Astrocyte (in vitro differentiated cells and primary cell): ENCODE results near the gene SEPTIN1. TPM values are rescaled to one million over a fixed set of nuclear protein-coding genes. Genes with fewer than 3 reads are reported as not detected.
A peak's percentile ranks its signal among the peaks of the same experiment; 100 is the strongest.

ENCODE experiments used
- DNase-seq: peaks from one replicate; pipeline ENCODE4 v3.0.0-alpha.2; 2010; ENCODE audit warnings: low read depth
- FAIRE-seq: peaks from 2 replicates; lab custom pipeline; 2011; peaks lifted over from hg19 to GRCh38; lab: Jason Lieb, UNC
- H2AFZ ChIP-seq: 2 replicates; pipeline ENCODE4 v1.6.0; 2012; ENCODE audit warnings: low read depth, low read length, inconsistent platforms
- H3K27ac ChIP-seq: 2 replicates; pipeline ENCODE4 v1.5.1; 2011; ENCODE audit warnings: low read depth, low read length, inconsistent platforms
- H3K27me3 ChIP-seq: 2 replicates; pipeline ENCODE4 v1.6.0; 2011; ENCODE audit warnings: low read length, inconsistent platforms; ENCODE audit not compliant: insufficient read depth
- H3K36me3 ChIP-seq: 2 replicates; pipeline ENCODE4 v1.5.1; 2011; ENCODE audit warnings: low read length, inconsistent platforms; ENCODE audit not compliant: insufficient read depth
- H3K4me1 ChIP-seq: 2 replicates; pipeline ENCODE4 v1.5.1; 2011; ENCODE audit warnings: low read length, inconsistent platforms; ENCODE audit not compliant: insufficient read depth
- H3K4me2 ChIP-seq: 2 replicates; pipeline ENCODE4 v1.6.0; 2012; ENCODE audit warnings: low read length, inconsistent platforms
- H3K4me3 ChIP-seq: 2 replicates; pipeline ENCODE4 v1.5.1; 2011; ENCODE audit warnings: low read depth, mild to moderate bottlenecking, low read length, inconsistent platforms; ENCODE audit not compliant: insufficient read depth
- H3K79me2 ChIP-seq: 2 replicates; pipeline ENCODE4 v1.6.0; 2012; ENCODE audit warnings: mild to moderate bottlenecking, low read length, inconsistent platforms; ENCODE audit not compliant: insufficient read depth
- H3K9ac ChIP-seq: 2 replicates; pipeline ENCODE4 v1.6.0; 2012; ENCODE audit warnings: mild to moderate bottlenecking, low read length, inconsistent platforms
- H3K9me3 ChIP-seq: 2 replicates; pipeline ENCODE4 v1.5.1; 2012; ENCODE audit warnings: low read depth, mild to moderate bottlenecking, low read length, inconsistent platforms; ENCODE audit not compliant: insufficient read depth
- H4K20me1 ChIP-seq: 2 replicates; pipeline ENCODE4 v1.6.0; 2012; ENCODE audit warnings: low read length, inconsistent platforms; ENCODE audit not compliant: insufficient read depth
- H3K27ac Mint-ChIP-seq: one replicate; pipeline ENCODE4 v1.8.0; 2021; ENCODE audit warnings: mild to moderate bottlenecking, mixed read lengths; ENCODE audit not compliant: unreplicated experiment
- H3K27me3 Mint-ChIP-seq: one replicate; pipeline ENCODE4 v1.8.0; 2021; ENCODE audit warnings: low read depth, mixed read lengths; ENCODE audit not compliant: unreplicated experiment
- H3K36me3 Mint-ChIP-seq: one replicate; pipeline ENCODE4 v1.8.0; 2021; ENCODE audit warnings: low read depth, mixed read lengths; ENCODE audit not compliant: unreplicated experiment
- H3K4me1 Mint-ChIP-seq: one replicate; pipeline ENCODE4 v1.8.0; 2021; ENCODE audit warnings: low read depth, mixed read lengths; ENCODE audit not compliant: unreplicated experiment
- H3K4me3 Mint-ChIP-seq: one replicate; pipeline ENCODE4 v1.8.0; 2021; ENCODE audit warnings: mild to moderate bottlenecking, moderate library complexity, mixed read lengths; ENCODE audit not compliant: unreplicated experiment
- H3K9me3 Mint-ChIP-seq: one replicate; pipeline ENCODE4 v1.8.0; 2021; ENCODE audit warnings: mild to moderate bottlenecking, mixed read lengths; ENCODE audit not compliant: unreplicated experiment
- EZH2 ChIP-seq: IDR thresholded peaks from 2 replicates; pipeline ENCODE4 v1.6.1; 2012; ENCODE audit warnings: mild to moderate bottlenecking, low read length, inconsistent platforms; ENCODE audit not compliant: insufficient read depth
- total RNA-seq: library from RNA; stranded (reverse); gene quantifications from 2 replicates; pipeline ENCODE4 v1.2.1, GENCODE V29; 2021
- TF ChIP-seq, protein P1 (sequence below): IDR thresholded peaks from 2 replicates; pipeline ENCODE4 v1.5.1; 2011; ENCODE audit warnings: low read depth, mild to moderate bottlenecking, inconsistent platforms, low read length, moderate library complexity; ENCODE audit not compliant: insufficient read depth

The SEPTIN1 gene
- total RNA-seq, 1 donor from 2014 or later = 0.48 TPM

DNA sequence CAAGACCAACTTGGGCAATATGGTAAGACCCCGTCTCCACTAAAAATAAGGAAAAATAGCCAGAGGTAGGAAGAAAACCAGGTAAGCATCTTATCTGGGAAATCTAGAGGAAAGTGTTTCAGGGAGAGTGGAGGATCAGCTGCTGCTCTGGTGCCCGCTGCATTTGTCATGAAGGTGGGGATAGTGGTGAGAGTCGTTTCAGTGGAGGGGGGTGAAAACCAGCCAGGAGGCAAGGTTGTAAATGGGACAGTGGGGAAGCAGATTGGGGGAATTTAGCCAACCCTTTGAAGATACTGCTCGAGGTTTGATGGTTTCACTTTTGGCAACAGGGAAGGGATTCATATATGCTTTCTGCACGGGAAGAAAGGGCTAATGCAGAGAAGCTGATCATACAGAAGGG, 38.6 kb upstream of the SEPTIN1 start:
- H3K79me2 ChIP-seq = peaks cover 9% of the 10 kb centered on the region
- H3K4me3 ChIP-seq = no peak overlapping the region
- Mint-ChIP-seq H3K4me3 (no peak overlapping the region), H3K27ac (no peak overlapping the region), H3K4me1 (peaks cover 7% of the 10 kb centered on the region), H3K36me3 (peaks cover 19% of the 10 kb centered on the region), H3K27me3 (no peaks in the 10 kb centered on the region), H3K9me3 (no peaks in the 10 kb centered on the region)
- H3K27me3 ChIP-seq = no peaks in the 10 kb centered on the region
- H3K9ac ChIP-seq = no peak overlapping the region
- no peak overlapping the region for H3K27ac ChIP-seq
- FAIRE-seq = no peak
- no peak for TF ChIP-seq EZH2
- TF ChIP-seq, protein P1, sequence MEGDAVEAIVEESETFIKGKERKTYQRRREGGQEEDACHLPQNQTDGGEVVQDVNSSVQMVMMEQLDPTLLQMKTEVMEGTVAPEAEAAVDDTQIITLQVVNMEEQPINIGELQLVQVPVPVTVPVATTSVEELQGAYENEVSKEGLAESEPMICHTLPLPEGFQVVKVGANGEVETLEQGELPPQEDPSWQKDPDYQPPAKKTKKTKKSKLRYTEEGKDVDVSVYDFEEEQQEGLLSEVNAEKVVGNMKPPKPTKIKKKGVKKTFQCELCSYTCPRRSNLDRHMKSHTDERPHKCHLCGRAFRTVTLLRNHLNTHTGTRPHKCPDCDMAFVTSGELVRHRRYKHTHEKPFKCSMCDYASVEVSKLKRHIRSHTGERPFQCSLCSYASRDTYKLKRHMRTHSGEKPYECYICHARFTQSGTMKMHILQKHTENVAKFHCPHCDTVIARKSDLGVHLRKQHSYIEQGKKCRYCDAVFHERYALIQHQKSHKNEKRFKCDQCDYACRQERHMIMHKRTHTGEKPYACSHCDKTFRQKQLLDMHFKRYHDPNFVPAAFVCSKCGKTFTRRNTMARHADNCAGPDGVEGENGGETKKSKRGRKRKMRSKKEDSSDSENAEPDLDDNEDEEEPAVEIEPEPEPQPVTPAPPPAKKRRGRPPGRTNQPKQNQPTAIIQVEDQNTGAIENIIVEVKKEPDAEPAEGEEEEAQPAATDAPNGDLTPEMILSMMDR = no peak
- no peak overlapping the region for H2AFZ ChIP-seq
- no peaks in the 10 kb centered on the region for H3K4me1 ChIP-seq
- no peaks in the 10 kb centered on the region for H3K9me3 ChIP-seq
- peaks cover 9% of the 10 kb centered on the region for H3K36me3 ChIP-seq
- peaks cover 26% of the 10 kb centered on the region for H4K20me1 ChIP-seq
- no peak for DNase-seq
- no peak overlapping the region for H3K4me2 ChIP-seq

- H3K27ac Mint-ChIP-seq = no peak overlapping the region
- Histone ChIP-seq H3K9ac (peak overlapping the region; percentile 67), H3K4me2 (peak overlapping the region; percentile 89), H3K79me2 (peaks cover 6% of the 10 kb centered on the region), H3K27me3 (no peaks in the 10 kb centered on the region), H3K4me3 (peak overlapping the region; percentile 63), H3K36me3 (peaks cover 2% of the 10 kb centered on the region), H3K27ac (peak overlapping the region; percentile 20), H3K4me1 (no peaks in the 10 kb centered on the region), H4K20me1 (peaks cover 30% of the 10 kb centered on the region), H2AFZ (peak overlapping the region; percentile 93), H3K9me3 (no peaks in the 10 kb centered on the region)
- no peak for TF ChIP-seq EZH2
- DNase-seq (no peak), FAIRE-seq (no peak)
- no peaks in the 10 kb centered on the region for H3K9me3 Mint-ChIP-seq
- peak overlapping the region; percentile 45 for H3K4me3 Mint-ChIP-seq
- peaks cover 4% of the 10 kb centered on the region for H3K4me1 Mint-ChIP-seq
- no peaks in the 10 kb centered on the region for H3K27me3 Mint-ChIP-seq
- H3K36me3 Mint-ChIP-seq = peaks cover 21% of the 10 kb centered on the region
Observed at GRCh38 chr16:30418350-30419181, 36.2 kb upstream of the SEPTIN1 start.

DNA sequence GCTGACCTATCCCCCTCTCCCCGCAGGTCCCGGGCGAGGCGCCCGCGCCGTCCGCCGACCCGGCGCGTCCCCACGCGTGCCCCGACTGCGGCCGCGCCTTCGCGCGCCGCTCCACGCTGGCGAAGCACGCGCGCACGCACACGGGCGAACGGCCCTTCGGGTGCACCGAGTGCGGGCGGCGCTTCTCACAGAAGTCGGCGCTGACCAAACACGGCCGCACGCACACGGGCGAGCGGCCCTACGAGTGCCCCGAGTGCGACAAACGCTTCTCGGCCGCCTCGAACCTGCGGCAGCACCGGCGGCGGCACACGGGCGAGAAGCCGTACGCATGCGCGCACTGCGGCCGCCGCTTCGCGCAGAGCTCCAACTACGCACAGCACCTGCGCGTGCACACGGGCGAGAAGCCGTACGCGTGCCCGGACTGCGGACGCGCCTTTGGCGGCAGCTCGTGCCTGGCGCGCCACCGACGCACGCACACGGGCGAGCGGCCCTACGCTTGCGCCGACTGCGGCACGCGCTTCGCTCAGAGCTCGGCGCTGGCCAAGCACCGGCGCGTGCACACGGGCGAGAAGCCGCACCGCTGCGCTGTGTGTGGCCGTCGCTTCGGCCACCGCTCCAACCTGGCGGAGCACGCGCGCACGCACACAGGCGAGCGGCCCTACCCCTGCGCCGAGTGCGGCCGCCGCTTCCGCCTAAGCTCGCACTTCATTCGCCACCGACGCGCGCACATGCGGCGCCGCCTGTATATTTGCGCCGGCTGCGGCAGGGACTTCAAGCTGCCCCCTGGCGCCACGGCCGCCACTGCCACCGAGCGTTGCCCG, 35.4 kb upstream of the SEPTIN1 start:
- Mint-ChIP-seq H3K36me3 (peaks cover 21% of the 10 kb centered on the region), H3K9me3 (no peaks in the 10 kb centered on the region), H3K4me3 (no peak overlapping the region), H3K4me1 (peaks cover 4% of the 10 kb centered on the region), H3K27me3 (no peaks in the 10 kb centered on the region), H3K27ac (no peak overlapping the region)
- H3K9ac ChIP-seq = peak overlapping the region; percentile 67
- FAIRE-seq = no peak
- peak overlapping the region; percentile 89 for H3K4me2 ChIP-seq
- peaks cover 35% of the 10 kb centered on the region for H4K20me1 ChIP-seq
- H3K4me1 ChIP-seq = no peaks in the 10 kb centered on the region
- DNase-seq = peak; percentile 88
- peaks cover 7% of the 10 kb centered on the region for H3K79me2 ChIP-seq
- H3K36me3 ChIP-seq = no peaks in the 10 kb centered on the region
- H2AFZ ChIP-seq = peak overlapping the region; percentile 93
- peak overlapping the region; percentile 63 for H3K4me3 ChIP-seq
- no peaks in the 10 kb centered on the region for H3K27me3 ChIP-seq
- no peaks in the 10 kb centered on the region for H3K9me3 ChIP-seq
- peak overlapping the region; percentile 25 for H3K27ac ChIP-seq
- TF ChIP-seq EZH2 = no peak
- TF ChIP-seq, protein P1 = no peak
